A549 (cell line): Measurements from ENCODE around the gene SH3BGRL2. TPM values are rescaled to one million over a fixed set of nuclear protein-coding genes. Genes with fewer than 3 reads are reported as not detected.
A peak's percentile ranks its signal among the peaks of the same experiment; 100 is the strongest.

Source experiments
- ATAC-seq, 2 experiments: fragments of 200-7000 bp in 1 of 2; fragments of >200 bp in 1 of 2; cut with Nextera tagmentation in 1 of 2; cut with Tn5 transposase in 1 of 2; 3 replicates each; pipeline versions ENCODE4 v1.8.0 to v1.9.1; 2018 to 2020; ENCODE audit warnings: mild to moderate bottlenecking in 1 of 2, moderate library complexity in 1 of 2
- CTCF ChIA-PET: fragments of 300-600 bp; sonication (Branson Sonifier 250); formaldehyde crosslinking; extraction: SDS; loops from one replicate; lab custom pipeline; 2021; ENCODE audit warnings: antibody characterized with exemption, inconsistent platforms; lab: Yijun Ruan, JAX
- POLR2A ChIA-PET: fragments of 350-600 bp; formaldehyde crosslinking; extraction: SDS; loops from one replicate; lab custom pipeline; 2021; ENCODE audit warnings: antibody characterized with exemption, inconsistent platforms; lab: Yijun Ruan, JAX
- DNase-seq, 2 experiments: peaks; one replicate each; pipeline versions ENCODE4 v3.0.0 to v3.0.0-alpha.2; 2011 to 2016; ENCODE audit warnings: low read depth in 1 of 2, low spot score in 1 of 2
- FAIRE-seq: peaks from 2 replicates; lab custom pipeline; 2011; peaks lifted over from hg19 to GRCh38; lab: Jason Lieb, UNC
- H3K27ac ChIP-seq, 2 experiments: fragments of >200 bp; sonication (Bioruptor Twin); formaldehyde crosslinking; 3 replicates each; pipeline ENCODE4 v1.5.1; 2016 to 2017
- H3K4me1 ChIP-seq: fragments of >200 bp; sonication (Bioruptor Twin); formaldehyde crosslinking; 3 replicates; pipeline ENCODE4 v1.6.1; 2016
- H3K4me2 ChIP-seq: fragments of >200 bp; sonication (Bioruptor Twin); formaldehyde crosslinking; 3 replicates; pipeline ENCODE4 v1.6.1; 2016
- H3K4me3 ChIP-seq: fragments of >200 bp; sonication (Bioruptor Twin); formaldehyde crosslinking; 3 replicates; pipeline ENCODE4 v1.5.1; 2016
- H3K9me3 ChIP-seq: fragments of >200 bp; sonication (Bioruptor Twin); formaldehyde crosslinking; 3 replicates; pipeline ENCODE4 v1.6.1; 2016
- ATOH8 ChIP-seq: fragments of 250-450 bp; sonication (Bioruptor Pico); IDR thresholded peaks from 2 replicates; pipeline ENCODE4 v1.5.0; 2020; ENCODE audit warnings: low read depth, mild to moderate bottlenecking, moderate library complexity
- CHD4 ChIP-seq: fragments of 200-600 bp; sonication (generic); IDR thresholded peaks from 2 replicates; pipeline ENCODE4 v1.6.1; 2016; ENCODE audit warnings: antibody characterized with exemption, mild to moderate bottlenecking, borderline replicate concordance
- EP300 ChIP-seq, 2 experiments: fragments of >200 bp; sonication (Bioruptor Twin); formaldehyde crosslinking; IDR thresholded peaks; 2 replicates in 1 of 2; 3 replicates in 1 of 2; pipeline ENCODE4 v1.6.1; 2016 to 2017
- ESRRA ChIP-seq: fragments of 150-350 bp; IDR thresholded peaks from 2 replicates; pipeline ENCODE4 v1.6.1; 2014; ENCODE audit warnings: mild to moderate bottlenecking, low read length, borderline replicate concordance
- FOXS1 ChIP-seq: fragments of 250-450 bp; sonication (Bioruptor Pico); IDR thresholded peaks from 2 replicates; pipeline ENCODE4 v1.5.0; 2020; ENCODE audit warnings: mild to moderate bottlenecking, moderate library complexity
- MAFK ChIP-seq: fragments of 450-650 bp; IDR thresholded peaks from 2 replicates; pipeline ENCODE4 v1.6.1; 2014; ENCODE audit not compliant: partially characterized antibody
- MAZ ChIP-seq: fragments of 150-350 bp; IDR thresholded peaks from 2 replicates; pipeline ENCODE4 v1.6.1; 2014; ENCODE audit warnings: antibody characterized with exemption, low read depth, low read length, borderline replicate concordance
- SMC3 ChIP-seq: fragments of >200 bp; sonication (Bioruptor Twin); formaldehyde crosslinking; IDR thresholded peaks from 3 replicates; pipeline ENCODE4 v1.6.1; 2018; ENCODE audit warnings: inconsistent platforms
- ZSCAN20 ChIP-seq: fragments of 250-450 bp; sonication (Bioruptor Pico); IDR thresholded peaks from 2 replicates; pipeline ENCODE4 v1.8.0; 2022; ENCODE audit warnings: mild to moderate bottlenecking, moderate library complexity
- WGBS: methylation state at CpG from one replicate; pipeline ENCODE4 v1.1.6; 2017; ENCODE audit errors: missing lambda C conversion rate; 5-methylcytosine and 5-hydroxymethylcytosine counted together
- polyA plus RNA-seq, 4 experiments: library from polyadenylated mRNA; depleted of rRNA in 3 of 4; stranded (reverse); fragments of >200 nt; fragmentation: RNase III in 1 of 4; extraction: RNeasy Plus Mini Kit Qiagen cat#74134 plus additional on column Dnase treatment in 1 of 4; gene quantifications; 2 replicates in 3 of 4; 3 replicates in 1 of 4; pipeline ENCODE4 v1.2.3, GENCODE V29; 2011 to 2017
- TF ChIP-seq, protein P1 (sequence below): IDR thresholded peaks from 2 replicates; pipeline ENCODE4 v1.6.1; 2012; ENCODE audit warnings: low read depth, borderline replicate concordance
- TF ChIP-seq, protein P2 (sequence below): IDR thresholded peaks from 2 replicates; pipeline ENCODE4 v1.6.1; 2012
- TF ChIP-seq, protein P3 (sequence below): IDR thresholded peaks from 2 replicates; pipeline ENCODE4 v1.6.1; 2012

SH3BGRL2 gene
- polyA plus RNA-seq, 2 of the 4 experiments (the other 2 are of a cell fraction): 0.48 to 1.9 TPM

- Histone ChIP-seq H3K4me2 (no peak overlapping the region), H3K27ac (no peak overlapping the region), H3K4me3 (no peak overlapping the region)
- FAIRE-seq: no peak
- CTCF ChIA-PET: no interaction called here
- ATAC-seq: no peak
- TF ChIP-seq SMC3: no peak
- TF ChIP-seq ZSCAN20: no peak
- TF ChIP-seq, protein P1, sequence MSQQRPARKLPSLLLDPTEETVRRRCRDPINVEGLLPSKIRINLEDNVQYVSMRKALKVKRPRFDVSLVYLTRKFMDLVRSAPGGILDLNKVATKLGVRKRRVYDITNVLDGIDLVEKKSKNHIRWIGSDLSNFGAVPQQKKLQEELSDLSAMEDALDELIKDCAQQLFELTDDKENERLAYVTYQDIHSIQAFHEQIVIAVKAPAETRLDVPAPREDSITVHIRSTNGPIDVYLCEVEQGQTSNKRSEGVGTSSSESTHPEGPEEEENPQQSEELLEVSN: no peak
- TF ChIP-seq FOXS1 (CRISPR knock-in tag): no peak
- TF ChIP-seq, all 56 proteins: peak for 0
- WGBS: 79% methylated on average over 1 of the region's 1 CpG
- Histone ChIP-seq H3K4me1 (no peaks in the 10 kb centered on the region), H3K9me3 (no peaks in the 10 kb centered on the region)
- POLR2A ChIA-PET: no interaction called here
- DNase-seq: no peak
Observed at GRCh38 chr6:79707621-79708020, 76.5 kb downstream of the SH3BGRL2 start.

- no peak for DNase-seq
- POLR2A ChIA-PET: no interaction called here
- no peaks in the 10 kb centered on the region for H3K4me1 ChIP-seq
- H3K27ac ChIP-seq: no peak overlapping the region
- ATAC-seq: no peak
- H3K9me3 ChIP-seq: no peaks in the 10 kb centered on the region
- no peak for FAIRE-seq
- H3K4me3 ChIP-seq: no peak overlapping the region
- H3K4me2 ChIP-seq: no peak overlapping the region
- 91% methylated on average over 3 of the region's 3 CpGs for WGBS
- TF ChIP-seq FOXS1 (CRISPR knock-in tag): no peak
- TF ChIP-seq MAFK: peak; percentile 85
- TF ChIP-seq, all 56 proteins: peak for 1
- CTCF ChIA-PET: no interaction called here
Observed at GRCh38 chr6:79708095-79708791, 77.1 kb downstream of the SH3BGRL2 start.

- ChIA-PET POLR2A (no interaction called here), CTCF (interaction anchor here (1.1 kb wide), 1 partner anchor 22 kb away, joined by 3 read pairs; no protein-coding TSS in a partner anchor)
- ATAC-seq: no peak
- no peaks in the 10 kb centered on the region for H3K9me3 ChIP-seq
- no peak overlapping the region for H3K4me2 ChIP-seq
- no peak overlapping the region for H3K4me3 ChIP-seq
- no peak overlapping the region for H3K27ac ChIP-seq
- no peak for DNase-seq
- 17% methylated on average over 2 of the region's 3 CpGs for WGBS
- no peaks in the 10 kb centered on the region for H3K4me1 ChIP-seq
- no peak for FAIRE-seq
- TF ChIP-seq, protein P2, sequence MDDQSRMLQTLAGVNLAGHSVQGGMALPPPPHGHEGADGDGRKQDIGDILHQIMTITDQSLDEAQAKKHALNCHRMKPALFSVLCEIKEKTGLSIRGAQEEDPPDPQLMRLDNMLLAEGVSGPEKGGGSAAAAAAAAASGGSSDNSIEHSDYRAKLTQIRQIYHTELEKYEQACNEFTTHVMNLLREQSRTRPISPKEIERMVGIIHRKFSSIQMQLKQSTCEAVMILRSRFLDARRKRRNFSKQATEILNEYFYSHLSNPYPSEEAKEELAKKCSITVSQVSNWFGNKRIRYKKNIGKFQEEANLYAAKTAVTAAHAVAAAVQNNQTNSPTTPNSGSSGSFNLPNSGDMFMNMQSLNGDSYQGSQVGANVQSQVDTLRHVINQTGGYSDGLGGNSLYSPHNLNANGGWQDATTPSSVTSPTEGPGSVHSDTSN: no peak
- TF ChIP-seq EP300 (IDR thresholded peaks at IDR 0.05): no peak
- TF ChIP-seq CHD4: no peak
Observed at GRCh38 chr6:79710127-79710526, 79.0 kb downstream of the SH3BGRL2 start.

DNA sequence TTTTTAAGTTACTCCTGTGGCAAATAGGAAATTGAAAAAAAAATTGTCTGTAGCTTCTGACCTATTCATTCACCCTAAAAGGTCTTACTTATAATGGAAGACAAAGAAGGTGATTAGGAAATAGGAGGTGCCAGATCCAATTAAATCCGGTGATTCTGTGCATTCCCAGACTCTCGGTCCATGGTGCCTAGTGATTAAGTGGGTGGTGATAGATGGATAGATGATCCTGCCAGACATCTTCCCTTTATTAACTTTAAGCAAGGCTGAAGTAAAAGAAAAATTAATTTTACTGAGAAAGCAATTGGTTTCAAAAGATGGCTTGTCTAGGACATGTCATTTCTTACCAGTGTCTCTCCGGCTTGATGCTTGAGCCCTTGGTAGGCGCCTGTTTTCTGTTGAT, 80.0 kb downstream of the SH3BGRL2 start:
- no peak for TF ChIP-seq ESRRA
- TF ChIP-seq MAZ: no peak
- TF ChIP-seq, protein P3, sequence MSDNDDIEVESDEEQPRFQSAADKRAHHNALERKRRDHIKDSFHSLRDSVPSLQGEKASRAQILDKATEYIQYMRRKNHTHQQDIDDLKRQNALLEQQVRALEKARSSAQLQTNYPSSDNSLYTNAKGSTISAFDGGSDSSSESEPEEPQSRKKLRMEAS: no peak
- no peak for TF ChIP-seq ATOH8
- TF ChIP-seq EP300 (IDR thresholded peaks at IDR 0.05): no peak
- TF ChIP-seq, protein P1: no peak
- TF ChIP-seq, all 56 proteins: peak for 0
- 78% methylated on average over 4 of the region's 4 CpGs for WGBS
- H3K4me3 ChIP-seq: no peak overlapping the region
- no peak for FAIRE-seq
- no peaks in the 10 kb centered on the region for H3K4me1 ChIP-seq
- ChIA-PET CTCF (interaction anchor here (1.1 to 1.2 kb wide), 2 partner anchors 23 to 39 kb away, joined by 3 read pairs; no protein-coding TSS in a partner anchor), POLR2A (no interaction called here)
- no peak for DNase-seq
- H3K9me3 ChIP-seq: no peaks in the 10 kb centered on the region
- no peak for ATAC-seq
- H3K27ac ChIP-seq: no peak overlapping the region
- no peak overlapping the region for H3K4me2 ChIP-seq
